ENCODE data around the gene PKNOX1. TPM values are rescaled to one million over a fixed set of nuclear protein-coding genes. Genes with fewer than 3 reads are reported as not detected.
"Not testable (repeated sequence)": the region's sequence is repeated elsewhere in the genome, so short reads cannot be mapped to it uniquely, and the experiment has no call there.

Gene PKNOX1
- total RNA-seq, 1 experiment from 2014 or later: 16.5 TPM

GRCh38 chr21:43034101-43034500 lies 59.7 kb downstream of the PKNOX1 start:
- Histone ChIP-seq H3K27ac (ENCODE audit: low read length) (no peak overlapping the region), H3K9me3 (ENCODE audit: control insufficient read depth, insufficient read depth, low read depth, low read length) (no peaks in the 10 kb centered on the region), H3K27me3 (ENCODE audit: control insufficient read depth, insufficient read depth, low read length) (no peaks in the 10 kb centered on the region), H3K4me1 (ENCODE audit: control insufficient read depth, insufficient read depth, low read length) (no peaks in the 10 kb centered on the region), H3K4me3 (ENCODE audit: low read depth in 2 of 2, low read length in 2 of 2) (no peak overlapping the region), H3K36me3 (ENCODE audit: control insufficient read depth, insufficient read depth, low read length) (0 out of 2 replicates have a peak, but pooled peaks cover 2% of the 10 kb centered on the region)
- ATAC-seq (no peak), DNase-seq (ENCODE audit: low read depth, low spot score) (no peak)
- ChIA-PET POLR2A (no interaction called here), CTCF (no interaction called here)
- in situ Hi-C loops (cut with HindIII; ENCODE audit: low pct_unique_long_range_greater_than_20kb, low sequenced_read_pairs) (no loop called here), intact Hi-C loops (cut with micrococcal nuclease; ENCODE audit: unreplicated experiment) (no loop called here)
- BruUV-seq (replicated peaks): no TSS peak
- TF ChIP-seq TCF7L2 (IDR thresholded peaks at IDR 0.05; ENCODE audit: low read depth, low read length) (no peak), POLR2AphosphoS5 (IDR thresholded peaks at IDR 0.05; ENCODE audit: low read depth, low read length) (no peak), SIN3A (IDR thresholded peaks at IDR 0.05; ENCODE audit: borderline replicate concordance, insufficient read depth, low read depth, low read length) (no peak), CTCF (IDR thresholded peaks at IDR 0.05) (no peak), REST (IDR thresholded peaks at IDR 0.05; ENCODE audit: insufficient read depth in 1 of 2, low read depth in 2 of 2, low read length in 1 of 2) (no peak)

GRCh38 chr21:43034826-43035225 lies 60.5 kb downstream of the PKNOX1 start:
- in situ Hi-C loops (cut with HindIII; ENCODE audit: low pct_unique_long_range_greater_than_20kb, low sequenced_read_pairs) (no loop called here), intact Hi-C loops (cut with micrococcal nuclease; ENCODE audit: unreplicated experiment) (no loop called here)
- TF ChIP-seq SIN3A (IDR thresholded peaks at IDR 0.05; ENCODE audit: borderline replicate concordance, insufficient read depth, low read depth, low read length): no peak
- TF ChIP-seq REST (IDR thresholded peaks at IDR 0.05; ENCODE audit: insufficient read depth in 1 of 2, low read depth in 2 of 2, low read length in 1 of 2): no peak
- TF ChIP-seq TCF7L2 (IDR thresholded peaks at IDR 0.05; ENCODE audit: low read depth, low read length): no peak
- TF ChIP-seq CTCF (IDR thresholded peaks at IDR 0.05): no peak
- TF ChIP-seq POLR2AphosphoS5 (IDR thresholded peaks at IDR 0.05; ENCODE audit: low read depth, low read length): no peak
- DNase-seq (ENCODE audit: low read depth, low spot score) (no peak), ATAC-seq (no peak)
- Histone ChIP-seq H3K9me3 (ENCODE audit: control insufficient read depth, insufficient read depth, low read depth, low read length) (no peaks in the 10 kb centered on the region), H3K27ac (ENCODE audit: low read length) (no peak overlapping the region), H3K4me1 (ENCODE audit: control insufficient read depth, insufficient read depth, low read length) (no peaks in the 10 kb centered on the region), H3K27me3 (ENCODE audit: control insufficient read depth, insufficient read depth, low read length) (no peaks in the 10 kb centered on the region), H3K4me3 (ENCODE audit: low read depth in 2 of 2, low read length in 2 of 2) (no peak overlapping the region), H3K36me3 (ENCODE audit: control insufficient read depth, insufficient read depth, low read length) (0 out of 2 replicates have a peak, but pooled peaks cover 2% of the 10 kb centered on the region)
- ChIA-PET POLR2A (no interaction called here), CTCF (no interaction called here)
- BruUV-seq (replicated peaks): no TSS peak

- BruUV-seq (replicated peaks); POLR2A ChIA-PET; ATAC-seq; H3K4me3 ChIP-seq (ENCODE audit: low read depth in 2 of 2, low read length in 2 of 2); CTCF ChIA-PET; H3K36me3 ChIP-seq (ENCODE audit: control insufficient read depth, insufficient read depth, low read length); H3K27ac ChIP-seq (ENCODE audit: low read length); in situ Hi-C loops (cut with HindIII; ENCODE audit: low pct_unique_long_range_greater_than_20kb, low sequenced_read_pairs); H3K27me3 ChIP-seq (ENCODE audit: control insufficient read depth, insufficient read depth, low read length); H3K9me3 ChIP-seq (ENCODE audit: control insufficient read depth, insufficient read depth, low read depth, low read length); H3K4me1 ChIP-seq (ENCODE audit: control insufficient read depth, insufficient read depth, low read length); DNase-seq (ENCODE audit: low read depth, low spot score); intact Hi-C loops (cut with micrococcal nuclease; ENCODE audit: unreplicated experiment): not testable (repeated sequence)
Observed at GRCh38 chr21:43036889-43037288, 62.5 kb downstream of the PKNOX1 start.

All from Panc1 (cell line).